HepG2 (cell line): Measurements from ENCODE around the gene COL9A3. TPM values are rescaled to one million over a fixed set of nuclear protein-coding genes. Genes with fewer than 3 reads are reported as not detected.
A peak's percentile ranks its signal among the peaks of the same experiment; 100 is the strongest.

Source experiments
- BCL6 ChIP-seq: IDR thresholded peaks from 2 replicates; pipeline ENCODE4 v1.6.1; 2016; ENCODE audit warnings: missing genetic modification reagents, missing compliant biosample characterization
- CEBPG ChIP-seq: IDR thresholded peaks from 2 replicates; pipeline ENCODE4 v1.6.1; 2016
- FOXP4 ChIP-seq: sonication (generic); formaldehyde crosslinking; IDR thresholded peaks from 2 replicates; pipeline ENCODE4 v1.4.0; 2020; ENCODE audit warnings: missing genetic modification reagents
- HNRNPLL ChIP-seq: fragments of 200-400 bp; formaldehyde crosslinking; IDR thresholded peaks from 2 replicates; pipeline ENCODE4 v1.6.1; 2017; ENCODE audit warnings: mild to moderate bottlenecking, low read depth, low read length; ENCODE audit not compliant: poor library complexity, severe bottlenecking
- MYC ChIP-seq: sonication (generic); formaldehyde crosslinking; IDR thresholded peaks from 2 replicates; pipeline ENCODE4 v1.9.0; 2021; ENCODE audit warnings: missing genetic modification reagents, borderline replicate concordance
- POLR2AphosphoS2 ChIP-seq: IDR thresholded peaks from 2 replicates; pipeline ENCODE4 v1.6.1; 2011; ENCODE audit warnings: low read depth, low read length, improper control_type of control experiment
- TFAP4 ChIP-seq: sonication (generic); IDR thresholded peaks from 2 replicates; pipeline ENCODE4 v1.6.1; 2016; ENCODE audit warnings: low read depth, borderline replicate concordance
- ZBTB3 ChIP-seq: sonication (generic); formaldehyde crosslinking; IDR thresholded peaks from 2 replicates; pipeline ENCODE4 v1.4.0; 2020; ENCODE audit warnings: low read depth, mild to moderate bottlenecking, moderate library complexity, missing genetic modification reagents, borderline replicate concordance
- ZNF207 ChIP-seq: fragments of 450-650 bp; IDR thresholded peaks from 2 replicates; pipeline ENCODE4 v1.6.1; 2016; ENCODE audit warnings: antibody characterized with exemption, borderline replicate concordance
- ZNF331 ChIP-seq: sonication (generic); formaldehyde crosslinking; IDR thresholded peaks from 2 replicates; pipeline ENCODE4 v1.4.0; 2020; ENCODE audit warnings: missing genetic modification reagents
- ZNF407 ChIP-seq: sonication (generic); formaldehyde crosslinking; IDR thresholded peaks from one replicate; pipeline ENCODE4 v1.5.1; 2020; ENCODE audit warnings: mild to moderate bottlenecking, missing genetic modification reagents; ENCODE audit errors: not compliant biosample characterization
- ZNF550 ChIP-seq: sonication (generic); formaldehyde crosslinking; IDR thresholded peaks from 2 replicates; pipeline ENCODE4 v1.4.0; 2020; ENCODE audit warnings: mild to moderate bottlenecking, missing genetic modification reagents, borderline replicate concordance
- ZNF574 ChIP-seq: sonication (generic); formaldehyde crosslinking; IDR thresholded peaks from 2 replicates; pipeline ENCODE4 v1.4.0; 2020; ENCODE audit warnings: missing genetic modification reagents
- ZNF713 ChIP-seq: sonication (generic); formaldehyde crosslinking; IDR thresholded peaks from 2 replicates; pipeline ENCODE4 v1.4.0; 2020; ENCODE audit warnings: mild to moderate bottlenecking, missing genetic modification reagents
- ZNF891 ChIP-seq: sonication (generic); formaldehyde crosslinking; IDR thresholded peaks from 2 replicates; pipeline ENCODE4 v1.5.0; 2020; ENCODE audit warnings: mild to moderate bottlenecking, missing genetic modification reagents
- polyA plus RNA-seq, 8 experiments: library from polyadenylated mRNA; depleted of rRNA in 3 of 8; stranded (reverse) in 7 of 8; unstranded in 1 of 8; fragments of >200 nt; fragmentation: Illumina TruSeq in 4 of 8; extraction: Trizol in 4 of 8; gene quantifications; 2 replicates each; pipeline versions ENCODE4 v1.2.1 to v1.2.3, GENCODE V29; 2011 to 2016; ENCODE audit warnings: low read depth in 4 of 8, missing spikeins in 1 of 8, mixed read lengths in 1 of 8; ENCODE audit not compliant: insufficient read depth in 1 of 8
- total RNA-seq, 5 experiments: library from RNA; depleted of rRNA; stranded (reverse); fragments of >200 nt; fragmentation: Illumina TruSeq; extraction: Trizol; gene quantifications; 2 replicates each; pipeline ENCODE4 v1.2.3, GENCODE V29; 2016; ENCODE audit warnings: low read depth in 1 of 5

Gene COL9A3
- total and polyA plus RNA-seq, 2 of the 13 experiments (the other 11 are each of a cell fraction or from before 2014, with no cell fraction given): 155 to 204 TPM

DNA sequence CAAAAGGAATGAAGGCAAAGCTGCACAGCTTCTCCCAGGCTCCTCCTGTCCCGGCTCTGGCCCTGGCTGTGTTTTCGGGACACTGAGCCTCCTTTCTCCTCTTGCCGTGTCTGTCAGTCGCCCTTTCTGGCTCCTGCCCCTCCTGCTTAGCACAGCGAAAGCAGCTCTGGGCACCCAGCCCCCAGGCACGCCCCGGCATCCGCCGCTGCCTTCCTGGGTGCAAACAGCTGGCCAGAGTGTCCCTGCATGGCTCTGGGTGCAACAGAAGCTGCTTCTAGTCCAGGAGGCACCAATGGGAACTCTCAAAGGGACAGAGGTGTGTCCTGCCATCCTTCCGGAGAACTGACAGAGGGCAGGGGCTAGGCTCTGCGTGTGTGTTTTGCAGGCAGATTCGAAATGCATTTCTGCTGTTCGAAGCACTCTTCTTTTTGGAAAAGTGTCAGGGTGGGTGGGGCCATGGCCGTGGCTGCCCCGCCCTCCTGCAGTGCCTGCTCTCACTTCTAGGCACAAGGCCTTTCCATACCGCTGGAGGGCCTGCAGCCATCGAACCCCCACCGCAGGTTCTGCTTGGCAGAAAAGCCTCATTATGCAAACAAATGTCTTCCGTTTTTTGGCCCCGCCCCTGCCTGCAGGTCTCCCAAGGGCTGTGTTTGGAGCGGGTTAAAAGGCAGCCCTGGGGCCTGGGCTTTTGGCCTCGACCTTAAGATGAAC, 15.5 kb downstream of the COL9A3 start (continued):
- TF ChIP-seq ZNF713 (no peak), ZNF407 (peak; percentile 42), TFAP4 (no peak), ZNF550 (CRISPR knock-in tag) (no peak), FOXP4 (0 out of 2 replicates have a peak, but pooled peaks have one; percentile 14), CEBPG (no peak), ZBTB3 (CRISPR knock-in tag) (no peak), MYC (CRISPR knock-in tag) (no peak), ZNF891 (0 out of 2 replicates have a peak, but pooled peaks have one; percentile 6), HNRNPLL (peak; percentile 30), BCL6 (CRISPR knock-in tag) (no peak), POLR2AphosphoS2 (no peak), ZNF331 (CRISPR knock-in tag) (no peak), ZNF574 (peak; percentile 2; the same call in 1 of the 2 replicates), ZNF207 (no peak)
